GM23248 (cell line): ENCODE results near the gene MUSK. TPM values are rescaled to one million over a fixed set of nuclear protein-coding genes. Genes with fewer than 3 reads are reported as not detected.

ENCODE experiments used
- DNase-seq: peaks from one replicate; pipeline ENCODE4 v3.0.0-alpha.2; 2015
- H2AFZ ChIP-seq: fragments of 200-600 bp; sonication (generic); 2 replicates; pipeline ENCODE4 v1.6.1; 2016; ENCODE audit warnings: antibody characterized with exemption
- H3F3A ChIP-seq: fragments of 200-600 bp; sonication (generic); 2 replicates; pipeline ENCODE4 v1.6.1; 2016; ENCODE audit warnings: mild to moderate bottlenecking, antibody characterized with exemption, mixed run types; ENCODE audit not compliant: insufficient read depth
- H3K27ac ChIP-seq: fragments of 200-600 bp; sonication (generic); 2 replicates; pipeline ENCODE4 v1.5.1; 2016; ENCODE audit warnings: mild to moderate bottlenecking
- H3K27me3 ChIP-seq: fragments of 200-600 bp; sonication (generic); replicated peaks from 2 replicates; pipeline ENCODE4 v1.6.1; 2016; ENCODE audit warnings: mild to moderate bottlenecking; ENCODE audit not compliant: insufficient read depth
- H3K36me3 ChIP-seq: fragments of 200-600 bp; sonication (generic); 2 replicates; pipeline ENCODE4 v1.6.1; 2016; ENCODE audit warnings: low read depth, mild to moderate bottlenecking
- H3K4me1 ChIP-seq: fragments of 200-600 bp; sonication (generic); 2 replicates; pipeline ENCODE4 v1.6.1; 2016; ENCODE audit warnings: mild to moderate bottlenecking; ENCODE audit not compliant: insufficient read depth
- H3K4me2 ChIP-seq: fragments of 200-600 bp; sonication (generic); one replicate; pipeline ENCODE4 v1.6.1; 2016; ENCODE audit warnings: mild to moderate bottlenecking; ENCODE audit not compliant: unreplicated experiment
- H3K4me3 ChIP-seq: fragments of 200-600 bp; sonication (generic); 2 replicates; pipeline ENCODE4 v1.5.1; 2016; ENCODE audit warnings: mild to moderate bottlenecking
- H3K79me2 ChIP-seq: fragments of 200-600 bp; sonication (generic); 2 replicates; pipeline ENCODE4 v1.6.1; 2016; ENCODE audit warnings: mild to moderate bottlenecking; ENCODE audit not compliant: insufficient read depth
- H3K9ac ChIP-seq: fragments of 200-600 bp; sonication (generic); 2 replicates; pipeline ENCODE4 v1.6.1; 2016; ENCODE audit warnings: mild to moderate bottlenecking
- H3K9me2 ChIP-seq: fragments of 200-600 bp; sonication (generic); 2 replicates; pipeline ENCODE4 v1.6.1; 2016; ENCODE audit warnings: mixed run types, mild to moderate bottlenecking, moderate library complexity; ENCODE audit not compliant: insufficient read depth
- H3K9me3 ChIP-seq: fragments of 200-600 bp; sonication (generic); one replicate; pipeline ENCODE4 v1.6.1; 2017; ENCODE audit warnings: low read depth
- H4K20me1 ChIP-seq: fragments of 200-600 bp; sonication (generic); 2 replicates; pipeline ENCODE4 v1.6.0; 2016; ENCODE audit not compliant: insufficient read depth
- EZH2 ChIP-seq: fragments of 200-600 bp; sonication (generic); IDR thresholded peaks from 2 replicates; pipeline ENCODE4 v1.6.1; 2018; ENCODE audit warnings: antibody characterized with exemption, mild to moderate bottlenecking; ENCODE audit not compliant: insufficient read depth, poor library complexity, severe bottlenecking
- EZH2phosphoT487 ChIP-seq: fragments of 200-600 bp; sonication (generic); IDR thresholded peaks from 2 replicates; pipeline ENCODE4 v1.6.1; 2018; ENCODE audit warnings: antibody characterized with exemption, moderate library complexity, mild to moderate bottlenecking, low read depth; ENCODE audit not compliant: insufficient read depth
- WGBS, 2 experiments: methylation state at CpG; one replicate each; pipeline ENCODE4 v1.1.6; 2015 to 2017; ENCODE audit warnings: low lambda C conversion rate in 2 of 2, low coverage in 1 of 2; ENCODE audit errors: missing lambda C conversion rate in 2 of 2; 5-methylcytosine and 5-hydroxymethylcytosine counted together
- in situ Hi-C: fragments of 300-500 bp; cut with MboI; formaldehyde crosslinking; loops from 2 replicates; pipeline ENCODE4 v1.15.0; 2020
- polyA plus RNA-seq: library from polyadenylated mRNA; unstranded; fragments of >200 nt; fragmentation: Nextera tagmentation; extraction: Ambion mirVana; gene quantifications from 2 replicates; pipeline ENCODE4 v1.2.1, GENCODE V29; 2016
- total RNA-seq: library from RNA; depleted of rRNA; stranded (reverse); fragments of >200 nt; shearing (Covaris generic); gene quantifications from 2 replicates; pipeline ENCODE4 v1.2.3, GENCODE V29; 2014

MUSK gene
- total and polyA plus RNA-seq, 2 experiments from 2014 or later = not detected

- Histone ChIP-seq H3K79me2 (no peaks in the 10 kb centered on the region), H3K4me1 (peaks cover 39% of the 10 kb centered on the region), H3K9me2 (no peaks in the 10 kb centered on the region), H3K27ac (peak overlapping the region; percentile 39), H3K27me3 (no peaks in the 10 kb centered on the region), H3F3A (peaks cover 19% of the 10 kb centered on the region), H2AFZ (peak overlapping the region; percentile 31; the same call in 1 of the 2 replicates), H3K4me3 (peak overlapping the region; percentile 26; the same call in 1 of the 2 replicates), H3K4me2 (peak overlapping the region; percentile 47), H3K9me3 (no peaks in the 10 kb centered on the region), H3K36me3 (no peaks in the 10 kb centered on the region), H4K20me1 (no peaks in the 10 kb centered on the region), H3K9ac (no peak overlapping the region)
- TF ChIP-seq EZH2phosphoT487 (no peak), EZH2 (no peak)
- DNase-seq = peak; percentile 49
- 19 to 21% methylated on average over 2 of the region's 2 CpGs for WGBS, 2 experiments
- in situ Hi-C loops = no loop called here
Observed at GRCh38 chr9:110797611-110798010, 129.0 kb downstream of the MUSK start.

GRCh38 chr9:110799396-110799795 lies 130.8 kb downstream of the MUSK start:
- peak overlapping the region; percentile 2; the same call in 1 of the 2 replicates for H3K27ac ChIP-seq
- in situ Hi-C loops = no loop called here
- H3K4me1 ChIP-seq = peaks cover 43% of the 10 kb centered on the region
- no peaks in the 10 kb centered on the region for H3K9me3 ChIP-seq
- H3K27me3 ChIP-seq = no peaks in the 10 kb centered on the region
- peak overlapping the region; percentile 22; the same call in 1 of the 2 replicates for H2AFZ ChIP-seq
- TF ChIP-seq EZH2 (no peak), EZH2phosphoT487 (no peak)
- 4 to 13% methylated on average over 2 of the region's 2 CpGs for WGBS, 2 experiments
- H3K36me3 ChIP-seq = no peaks in the 10 kb centered on the region
- no peak overlapping the region for H3K4me3 ChIP-seq
- H3K9me2 ChIP-seq = no peaks in the 10 kb centered on the region
- peak; percentile 37 for DNase-seq
- no peak overlapping the region for H3K9ac ChIP-seq
- peaks cover 23% of the 10 kb centered on the region for H3F3A ChIP-seq
- no peak overlapping the region for H3K4me2 ChIP-seq
- H3K79me2 ChIP-seq = no peaks in the 10 kb centered on the region
- no peaks in the 10 kb centered on the region for H4K20me1 ChIP-seq

- no peaks in the 10 kb centered on the region for H3K36me3 ChIP-seq
- TF ChIP-seq EZH2 = no peak
- H4K20me1 ChIP-seq = no peaks in the 10 kb centered on the region
- peak overlapping the region; percentile 46 for H3K4me2 ChIP-seq
- no peaks in the 10 kb centered on the region for H3K79me2 ChIP-seq
- peak overlapping the region; percentile 62 for H3K9ac ChIP-seq
- H3K4me3 ChIP-seq = no peak overlapping the region
- in situ Hi-C loops = no loop called here
- H3K27ac ChIP-seq = peak overlapping the region; percentile 65
- H2AFZ ChIP-seq = 0 out of 2 replicates have a peak overlapping the region, but pooled peaks have one; percentile 4
- no peak for DNase-seq
- H3K4me1 ChIP-seq = peaks cover 43% of the 10 kb centered on the region
- H3K9me2 ChIP-seq = no peaks in the 10 kb centered on the region
- WGBS, 2 experiments = 50 to 75% methylated on average over 1 of the region's 1 CpG
- H3K27me3 ChIP-seq = no peaks in the 10 kb centered on the region
- no peaks in the 10 kb centered on the region for H3K9me3 ChIP-seq
- peaks cover 23% of the 10 kb centered on the region for H3F3A ChIP-seq
Observed at GRCh38 chr9:110801426-110801825, 132.8 kb downstream of the MUSK start.

DNA sequence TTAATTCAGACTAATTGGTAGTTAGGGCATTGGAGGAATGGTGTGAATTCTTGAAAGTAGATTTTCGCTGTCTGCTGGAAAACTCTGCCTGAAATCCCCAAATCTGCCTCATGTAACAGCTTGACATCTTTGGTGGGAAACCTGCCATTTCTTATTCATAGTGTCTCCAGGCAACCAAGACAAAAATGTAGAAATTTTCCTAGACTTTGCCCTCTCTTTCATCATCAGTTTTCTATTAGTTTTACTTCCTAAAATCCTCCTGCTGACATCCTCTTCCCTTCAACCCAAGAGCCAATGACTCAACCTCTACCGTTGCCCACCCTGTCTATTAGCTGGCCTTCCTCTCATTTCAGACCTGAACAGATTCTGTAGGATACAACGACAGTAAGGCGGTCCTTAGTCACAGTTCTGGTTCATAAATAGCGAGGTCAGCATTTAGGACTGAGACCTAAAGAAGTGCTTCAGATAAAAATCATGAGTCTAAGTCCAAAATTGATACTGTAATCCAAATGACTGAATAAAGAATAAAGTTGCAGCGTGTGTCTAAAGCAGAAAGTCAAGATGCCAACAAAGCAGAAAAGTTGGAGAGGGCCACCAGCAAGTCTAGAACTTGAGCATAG lies 133.9 kb downstream of the MUSK start:
- Histone ChIP-seq H3K27me3 (no peaks in the 10 kb centered on the region), H3K4me3 (peak overlapping the region; percentile 11; the same call in 1 of the 2 replicates), H3K4me2 (peak overlapping the region; percentile 46), H3F3A (peaks cover 18% of the 10 kb centered on the region), H3K9me3 (no peaks in the 10 kb centered on the region), H4K20me1 (no peaks in the 10 kb centered on the region), H3K36me3 (no peaks in the 10 kb centered on the region), H3K79me2 (no peaks in the 10 kb centered on the region), H2AFZ (peak overlapping the region; percentile 72), H3K9me2 (no peaks in the 10 kb centered on the region), H3K27ac (peak overlapping the region; percentile 65), H3K4me1 (peaks cover 38% of the 10 kb centered on the region), H3K9ac (peak overlapping the region; percentile 62)
- TF ChIP-seq EZH2phosphoT487 = no peak
- no peak for TF ChIP-seq EZH2
- in situ Hi-C loops = no loop called here
- 36% methylated on average over 6 of the region's 6 CpGs for WGBS, 2 experiments
- peak; percentile 83 for DNase-seq
